Measurements from ENCODE around the gene GRAP.

DNA sequence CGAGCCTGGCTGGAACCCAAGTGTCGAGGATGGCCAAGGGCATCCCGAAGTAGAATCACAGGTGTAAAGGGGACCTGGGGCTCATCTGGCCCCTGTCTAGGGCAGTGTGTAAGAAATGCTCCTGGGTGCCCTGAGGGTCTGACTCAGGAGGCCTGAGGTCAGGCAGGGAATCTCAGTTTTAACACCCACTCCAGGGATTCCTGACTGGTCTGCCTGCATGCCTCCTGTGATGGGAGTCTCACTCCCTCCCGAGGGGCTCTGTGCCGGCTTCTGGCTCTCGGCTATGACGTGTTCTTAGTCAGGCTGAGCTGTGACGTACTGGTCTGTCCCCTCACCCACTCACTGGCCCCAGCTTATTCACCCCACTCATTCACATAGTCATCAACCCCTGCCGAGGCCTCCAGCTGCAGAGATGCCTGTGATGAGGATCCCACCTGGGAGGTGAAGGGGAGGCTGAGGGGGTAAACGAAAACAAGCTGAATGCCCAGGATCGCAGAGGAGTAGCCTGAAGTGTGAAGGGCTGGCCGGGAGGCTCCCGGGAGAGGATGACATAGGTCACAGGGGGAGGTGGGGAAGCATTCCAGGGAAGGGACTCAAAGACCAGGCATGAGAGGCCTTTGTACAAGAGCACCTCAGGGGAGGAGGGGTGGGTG is 65.9 kb downstream of the GRAP start:
- TF ChIP-seq, protein P1, sequence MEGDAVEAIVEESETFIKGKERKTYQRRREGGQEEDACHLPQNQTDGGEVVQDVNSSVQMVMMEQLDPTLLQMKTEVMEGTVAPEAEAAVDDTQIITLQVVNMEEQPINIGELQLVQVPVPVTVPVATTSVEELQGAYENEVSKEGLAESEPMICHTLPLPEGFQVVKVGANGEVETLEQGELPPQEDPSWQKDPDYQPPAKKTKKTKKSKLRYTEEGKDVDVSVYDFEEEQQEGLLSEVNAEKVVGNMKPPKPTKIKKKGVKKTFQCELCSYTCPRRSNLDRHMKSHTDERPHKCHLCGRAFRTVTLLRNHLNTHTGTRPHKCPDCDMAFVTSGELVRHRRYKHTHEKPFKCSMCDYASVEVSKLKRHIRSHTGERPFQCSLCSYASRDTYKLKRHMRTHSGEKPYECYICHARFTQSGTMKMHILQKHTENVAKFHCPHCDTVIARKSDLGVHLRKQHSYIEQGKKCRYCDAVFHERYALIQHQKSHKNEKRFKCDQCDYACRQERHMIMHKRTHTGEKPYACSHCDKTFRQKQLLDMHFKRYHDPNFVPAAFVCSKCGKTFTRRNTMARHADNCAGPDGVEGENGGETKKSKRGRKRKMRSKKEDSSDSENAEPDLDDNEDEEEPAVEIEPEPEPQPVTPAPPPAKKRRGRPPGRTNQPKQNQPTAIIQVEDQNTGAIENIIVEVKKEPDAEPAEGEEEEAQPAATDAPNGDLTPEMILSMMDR (IDR thresholded peaks at IDR 0.05): no peak
- TF ChIP-seq RCOR1 (IDR thresholded peaks at IDR 0.05; ENCODE audit: low read depth, low read length) (no peak), CEBPB (IDR thresholded peaks at IDR 0.05) (no peak), POLR2AphosphoS2 (conservative IDR thresholded peaks at IDR 0.05; ENCODE audit: low read length) (no peak), SREBF2 (IDR thresholded peaks at IDR 0.05) (no peak), EP300 (IDR thresholded peaks at IDR 0.05) (no peak)
- TF ChIP-seq, protein P2, sequence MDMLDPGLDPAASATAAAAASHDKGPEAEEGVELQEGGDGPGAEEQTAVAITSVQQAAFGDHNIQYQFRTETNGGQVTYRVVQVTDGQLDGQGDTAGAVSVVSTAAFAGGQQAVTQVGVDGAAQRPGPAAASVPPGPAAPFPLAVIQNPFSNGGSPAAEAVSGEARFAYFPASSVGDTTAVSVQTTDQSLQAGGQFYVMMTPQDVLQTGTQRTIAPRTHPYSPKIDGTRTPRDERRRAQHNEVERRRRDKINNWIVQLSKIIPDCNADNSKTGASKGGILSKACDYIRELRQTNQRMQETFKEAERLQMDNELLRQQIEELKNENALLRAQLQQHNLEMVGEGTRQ (IDR thresholded peaks at IDR 0.05): no peak
